Endodermal cell (in vitro differentiated cells): Measurements from ENCODE around the gene NUCB1. TPM values are rescaled to one million over a fixed set of nuclear protein-coding genes. Genes with fewer than 3 reads are reported as not detected.

Experiments
- DNase-seq: peaks from one replicate; pipeline ENCODE4 v3.0.0-alpha.2; 2017
- H3K27ac ChIP-seq: 2 replicates; pipeline ENCODE4 v1.5.1; 2013; ENCODE audit warnings: mild to moderate bottlenecking, low read depth, low read length, moderate library complexity
- H3K27me3 ChIP-seq: 2 replicates; pipeline ENCODE4 v1.6.1; 2013; ENCODE audit warnings: mild to moderate bottlenecking, low read length, moderate library complexity; ENCODE audit not compliant: insufficient read depth, control insufficient read depth, poor library complexity, severe bottlenecking
- H3K36me3 ChIP-seq: 2 replicates; pipeline ENCODE4 v1.7.0; 2013; ENCODE audit warnings: mild to moderate bottlenecking, low read length, moderate library complexity; ENCODE audit not compliant: control insufficient read depth, insufficient read depth
- H3K4me1 ChIP-seq: one replicate; pipeline ENCODE4 v1.7.0; 2013; ENCODE audit warnings: low read length; ENCODE audit not compliant: control insufficient read depth, insufficient read depth
- H3K4me3 ChIP-seq: 2 replicates; pipeline ENCODE4 v1.5.1; 2013; ENCODE audit warnings: mild to moderate bottlenecking, low read length, moderate library complexity
- H3K9ac ChIP-seq: 2 replicates; pipeline ENCODE4 v1.6.1; 2013; ENCODE audit warnings: mild to moderate bottlenecking, low read length, moderate library complexity; ENCODE audit not compliant: poor library complexity, severe bottlenecking; ENCODE audit errors: extremely low read depth
- H3K9me3 ChIP-seq: 2 replicates; pipeline ENCODE4 v1.6.1; 2013; ENCODE audit warnings: mild to moderate bottlenecking, low read length, moderate library complexity; ENCODE audit not compliant: control insufficient read depth
- H3K27ac Mint-ChIP-seq: 2 replicates; pipeline ENCODE4 v1.8.0; 2020; ENCODE audit warnings: mixed read lengths
- H3K27me3 Mint-ChIP-seq: 2 replicates; pipeline ENCODE4 v1.8.0; 2021; ENCODE audit warnings: mild to moderate bottlenecking, mixed read lengths; ENCODE audit not compliant: insufficient read depth
- H3K36me3 Mint-ChIP-seq: 2 replicates; pipeline ENCODE4 v1.8.0; 2020; ENCODE audit warnings: low read depth, mixed read lengths
- H3K4me1 Mint-ChIP-seq: 2 replicates; pipeline ENCODE4 v1.8.0; 2020; ENCODE audit warnings: mixed read lengths
- H3K4me3 Mint-ChIP-seq: 2 replicates; pipeline ENCODE4 v1.8.0; 2020; ENCODE audit warnings: mild to moderate bottlenecking, moderate library complexity, mixed read lengths
- H3K9me3 Mint-ChIP-seq: 2 replicates; pipeline ENCODE4 v1.8.0; 2020; ENCODE audit warnings: mild to moderate bottlenecking, mixed read lengths
- CTCF ChIP-seq: fragments of 200-600 bp; sonication (generic); conservative IDR thresholded peaks from 2 replicates; pipeline ENCODE4 v1.5.0; 2021; ENCODE audit warnings: antibody characterized with exemption, mild to moderate bottlenecking
- WGBS, 2 experiments: methylation state at CpG; one replicate each; pipeline versions ENCODE4 v1.1.5 to v1.1.7; 2013; ENCODE audit warnings: missing lambda C conversion rate in 2 of 2, mixed read lengths in 1 of 2; ENCODE audit not compliant: insufficient coverage in 1 of 2, insufficient read length in 1 of 2; 5-methylcytosine and 5-hydroxymethylcytosine counted together
- total RNA-seq, 2 donors: library from RNA; stranded (reverse); fragmentation: NEBNext Ultra II Directional in 1 of 2; extraction: Animal tissue kit (Norgen Biotek cat#: 25700) in 1 of 2; gene quantifications; 2 replicates in 1 of 2; 3 replicates in 1 of 2; pipeline ENCODE4 v1.2.1, GENCODE V29; 2021

Gene NUCB1
- total RNA-seq, 2 donors from 2014 or later = 177 to 222 TPM

- H3K9me3 Mint-ChIP-seq = no peaks in the 10 kb centered on the region
- H3K36me3 Mint-ChIP-seq = peaks cover 2% of the 10 kb centered on the region
- Histone ChIP-seq H3K4me3 (no peak overlapping the region), H3K9ac (no peak overlapping the region), H3K27me3 (peaks cover 14% of the 10 kb centered on the region), H3K27ac (no peak overlapping the region), H3K4me1 (no peaks in the 10 kb centered on the region), H3K9me3 (no peaks in the 10 kb centered on the region), H3K36me3 (no peaks in the 10 kb centered on the region)
- no peak overlapping the region for H3K4me3 Mint-ChIP-seq
- H3K4me1 Mint-ChIP-seq = peaks cover 3% of the 10 kb centered on the region
- no peak overlapping the region for H3K27ac Mint-ChIP-seq
- H3K27me3 Mint-ChIP-seq = peaks cover 23% of the 10 kb centered on the region
- DNase-seq = no peak
- 89 to 97% methylated on average over 8 to 14 of the region's 15 CpGs for WGBS, 2 experiments
- TF ChIP-seq CTCF = no peak
Measured at GRCh38 chr19:48928164-48929025, 28.3 kb downstream of the NUCB1 start.

GRCh38 chr19:48933382-48933932 is 33.3 kb downstream of the NUCB1 start, which contains the start of gene DHDH:
DHDH (plus strand) TSS chr19:48933699; CDS start chr19:48933722, 23 bp downstream.
- no peaks in the 10 kb centered on the region for H3K36me3 ChIP-seq
- peaks cover 15% of the 10 kb centered on the region for H3K4me1 Mint-ChIP-seq
- H3K4me3 Mint-ChIP-seq = peak within 1 kb of the TSS; percentile 56
- peak within 1 kb of the TSS; percentile 81 for H3K4me3 ChIP-seq
- no peak for TF ChIP-seq CTCF
- no peaks in the 10 kb centered on the region for H3K9me3 Mint-ChIP-seq
- WGBS, 2 experiments = 0% methylated on average over 3 to 40 of the region's 43 CpGs
- no peak within 1 kb of the TSS for H3K9ac ChIP-seq
- peaks cover 30% of the 10 kb centered on the region for H3K27me3 ChIP-seq
- no peaks in the 10 kb centered on the region for H3K36me3 Mint-ChIP-seq
- peaks cover 39% of the 10 kb centered on the region for H3K27me3 Mint-ChIP-seq
- H3K27ac ChIP-seq = no peak within 1 kb of the TSS
- H3K4me1 ChIP-seq = no peaks in the 10 kb centered on the region
- peak within 1 kb of the TSS; percentile 68 for H3K27ac Mint-ChIP-seq
- DNase-seq = peak; percentile 98
- H3K9me3 ChIP-seq = no peaks in the 10 kb centered on the region

GRCh38 chr19:48934837-48935236 is 34.7 kb downstream of the NUCB1 start:
- Mint-ChIP-seq H3K36me3 (no peaks in the 10 kb centered on the region), H3K9me3 (no peaks in the 10 kb centered on the region), H3K4me1 (peaks cover 15% of the 10 kb centered on the region), H3K27me3 (peaks cover 39% of the 10 kb centered on the region), H3K27ac (no peak overlapping the region), H3K4me3 (no peak overlapping the region)
- no peak overlapping the region for H3K9ac ChIP-seq
- no peaks in the 10 kb centered on the region for H3K4me1 ChIP-seq
- H3K27ac ChIP-seq = no peak overlapping the region
- H3K27me3 ChIP-seq = peaks cover 30% of the 10 kb centered on the region
- TF ChIP-seq CTCF = peak; percentile 56
- H3K9me3 ChIP-seq = no peaks in the 10 kb centered on the region
- H3K36me3 ChIP-seq = no peaks in the 10 kb centered on the region
- H3K4me3 ChIP-seq = no peak overlapping the region
- DNase-seq = peak; percentile 78
- WGBS, 2 experiments = 84 to 90% methylated on average over 14 to 19 of the region's 19 CpGs
